GM23338 (cell line): ENCODE measurements around the gene FAM118B. TPM values are rescaled to one million over a fixed set of nuclear protein-coding genes. Genes with fewer than 3 reads are reported as not detected.

Experiments used
- ATAC-seq: fragments of 200-7000 bp; cut with Tn5 transposase; 3 replicates; pipeline ENCODE4 v1.9.1; 2020
- DNase-seq: peaks from one replicate; pipeline ENCODE4 v3.0.0-alpha.2; 2015; ENCODE audit warnings: low spot score
- H2AFZ ChIP-seq: fragments of 200-600 bp; sonication (generic); 2 replicates; pipeline ENCODE4 v1.8.0; 2016; ENCODE audit warnings: antibody characterized with exemption, mild to moderate bottlenecking, moderate library complexity
- H3F3A ChIP-seq: fragments of 200-600 bp; sonication (generic); replicated peaks from 2 replicates; pipeline ENCODE4 v1.8.0; 2017; ENCODE audit warnings: antibody characterized with exemption, mixed run types, low read depth
- H3K27ac ChIP-seq: fragments of 200-600 bp; sonication (generic); 2 replicates; pipeline ENCODE4 v1.6.1; 2016; ENCODE audit warnings: low read depth
- H3K27me3 ChIP-seq: fragments of 200-600 bp; sonication (generic); 2 replicates; pipeline ENCODE4 v1.8.0; 2016; ENCODE audit warnings: mild to moderate bottlenecking, mixed run types, moderate library complexity; ENCODE audit not compliant: insufficient read depth
- H3K36me3 ChIP-seq: fragments of 200-600 bp; sonication (generic); 2 replicates; pipeline ENCODE4 v1.8.0; 2016; ENCODE audit warnings: mild to moderate bottlenecking; ENCODE audit not compliant: insufficient read depth
- H3K4me1 ChIP-seq: fragments of 200-600 bp; sonication (generic); 2 replicates; pipeline ENCODE4 v1.8.0; 2016; ENCODE audit warnings: mild to moderate bottlenecking, moderate library complexity; ENCODE audit not compliant: insufficient read depth
- H3K4me2 ChIP-seq: fragments of 200-600 bp; sonication (generic); 2 replicates; pipeline ENCODE4 v1.7.1; 2017; ENCODE audit warnings: mixed run types
- H3K4me3 ChIP-seq: fragments of 200-600 bp; sonication (generic); 2 replicates; pipeline ENCODE4 v1.6.1; 2016; ENCODE audit warnings: mixed run types
- H3K79me2 ChIP-seq: fragments of 200-600 bp; sonication (generic); replicated peaks from 2 replicates; pipeline ENCODE4 v1.8.0; 2017; ENCODE audit warnings: mild to moderate bottlenecking; ENCODE audit not compliant: insufficient read depth
- H3K9me2 ChIP-seq: fragments of 200-600 bp; sonication (generic); 2 replicates; pipeline ENCODE4 v1.8.0; 2017; ENCODE audit not compliant: insufficient read depth
- H4K20me1 ChIP-seq: fragments of 200-600 bp; sonication (generic); replicated peaks from 2 replicates; pipeline ENCODE4 v1.8.0; 2017; ENCODE audit warnings: mild to moderate bottlenecking; ENCODE audit not compliant: insufficient read depth
- H3K27ac Mint-ChIP-seq: 2 replicates; pipeline ENCODE4 v1.8.0; 2020; ENCODE audit warnings: inconsistent platforms, mild to moderate bottlenecking, moderate library complexity, mixed read lengths
- H3K27me3 Mint-ChIP-seq: 3 replicates; pipeline ENCODE4 v1.8.0; 2022; ENCODE audit warnings: low read depth, mild to moderate bottlenecking, moderate library complexity, mixed read lengths, inconsistent platforms; ENCODE audit not compliant: insufficient read depth, poor library complexity
- H3K36me3 Mint-ChIP-seq: 3 replicates; pipeline ENCODE4 v1.8.0; 2021; ENCODE audit warnings: low read depth, mild to moderate bottlenecking, inconsistent platforms, moderate library complexity, mixed read lengths
- H3K4me1 Mint-ChIP-seq: 3 replicates; pipeline ENCODE4 v1.8.0; 2020; ENCODE audit warnings: mild to moderate bottlenecking, inconsistent platforms, mixed read lengths
- H3K4me3 Mint-ChIP-seq: 3 replicates; pipeline ENCODE4 v1.8.0; 2021; ENCODE audit warnings: moderate library complexity, mild to moderate bottlenecking, inconsistent platforms, mixed read lengths
- H3K9me3 Mint-ChIP-seq: 3 replicates; pipeline ENCODE4 v1.8.0; 2020; ENCODE audit warnings: moderate library complexity, mild to moderate bottlenecking, inconsistent platforms, mixed read lengths
- EZH2 ChIP-seq: fragments of 200-600 bp; sonication (generic); IDR thresholded peaks from one replicate; pipeline ENCODE4 v1.8.0; 2017; ENCODE audit warnings: antibody characterized with exemption, mild to moderate bottlenecking, low read depth; ENCODE audit not compliant: unreplicated experiment
- EZH2phosphoT487 ChIP-seq: fragments of 200-600 bp; sonication (generic); IDR thresholded peaks from one replicate; pipeline ENCODE4 v1.8.1; 2018; ENCODE audit warnings: antibody characterized with exemption; ENCODE audit not compliant: unreplicated experiment
- JUNB ChIP-seq: IDR thresholded peaks from one replicate; pipeline ENCODE4 v1.6.1; 2016; ENCODE audit warnings: antibody characterized with exemption; ENCODE audit not compliant: unreplicated experiment
- NANOG ChIP-seq: IDR thresholded peaks from 2 replicates; pipeline ENCODE4 v1.6.1; 2016; ENCODE audit warnings: antibody characterized with exemption, borderline replicate concordance
- STAT1 ChIP-seq: IDR thresholded peaks from one replicate; pipeline ENCODE4 v1.6.1; 2016; ENCODE audit warnings: antibody characterized with exemption; ENCODE audit not compliant: unreplicated experiment
- ZNF331 ChIP-seq: fragments of 250-450 bp; sonication (Bioruptor Pico); IDR thresholded peaks from 2 replicates; pipeline ENCODE4 v1.5.0; 2020; ENCODE audit warnings: low read depth, mild to moderate bottlenecking, moderate library complexity
- polyA plus RNA-seq: library from polyadenylated mRNA; unstranded; fragments of >200 nt; fragmentation: Nextera tagmentation; extraction: Ambion mirVana; gene quantifications from 2 replicates; pipeline ENCODE4 v1.2.1, GENCODE V29; 2016
- total RNA-seq: library from RNA; depleted of rRNA; stranded (reverse); fragments of >200 nt; shearing (Covaris generic); gene quantifications from 2 replicates; pipeline ENCODE4 v1.2.3, GENCODE V29; 2014
- TF ChIP-seq, protein P1 (sequence below): fragments of 250-450 bp; sonication (Bioruptor Pico); IDR thresholded peaks from 2 replicates; pipeline ENCODE4 v1.5.0; 2020; ENCODE audit warnings: mild to moderate bottlenecking, moderate library complexity
- TF ChIP-seq, protein P2 (sequence below), 2 experiments: fragments of 200-600 bp in 1 of 2; sonication (generic) in 1 of 2; conservative IDR thresholded peaks; 2 replicates each; pipeline versions ENCODE4 v1.5.1 to v1.6.1; 2016 to 2017; ENCODE audit warnings: antibody characterized with exemption in 2 of 2, low read depth in 2 of 2, mild to moderate bottlenecking in 2 of 2, moderate library complexity in 1 of 2

FAM118B gene
- total and polyA plus RNA-seq, 2 experiments from 2014 or later, result 33.7 to 43.4 TPM

DNA sequence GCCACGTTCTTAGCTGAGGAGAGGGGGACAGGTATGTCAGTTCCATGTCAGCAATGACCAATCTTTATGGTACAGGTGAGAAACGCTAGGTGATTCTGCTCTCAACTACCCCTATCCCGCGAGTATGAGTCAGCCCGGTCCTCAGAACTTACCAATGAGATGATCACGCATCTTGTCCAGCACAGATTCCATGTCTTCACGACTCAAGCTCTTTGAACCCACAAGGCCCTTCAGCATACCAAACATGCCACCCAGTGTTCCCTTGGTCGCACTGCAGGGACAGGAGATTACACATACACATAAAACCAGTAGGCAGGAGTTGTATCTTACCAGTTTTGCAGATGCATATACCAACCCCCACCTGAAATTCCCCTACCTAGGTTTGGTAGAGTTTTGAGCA, 54.2 kb downstream of the FAM118B start (continued):
- TF ChIP-seq, protein P1, sequence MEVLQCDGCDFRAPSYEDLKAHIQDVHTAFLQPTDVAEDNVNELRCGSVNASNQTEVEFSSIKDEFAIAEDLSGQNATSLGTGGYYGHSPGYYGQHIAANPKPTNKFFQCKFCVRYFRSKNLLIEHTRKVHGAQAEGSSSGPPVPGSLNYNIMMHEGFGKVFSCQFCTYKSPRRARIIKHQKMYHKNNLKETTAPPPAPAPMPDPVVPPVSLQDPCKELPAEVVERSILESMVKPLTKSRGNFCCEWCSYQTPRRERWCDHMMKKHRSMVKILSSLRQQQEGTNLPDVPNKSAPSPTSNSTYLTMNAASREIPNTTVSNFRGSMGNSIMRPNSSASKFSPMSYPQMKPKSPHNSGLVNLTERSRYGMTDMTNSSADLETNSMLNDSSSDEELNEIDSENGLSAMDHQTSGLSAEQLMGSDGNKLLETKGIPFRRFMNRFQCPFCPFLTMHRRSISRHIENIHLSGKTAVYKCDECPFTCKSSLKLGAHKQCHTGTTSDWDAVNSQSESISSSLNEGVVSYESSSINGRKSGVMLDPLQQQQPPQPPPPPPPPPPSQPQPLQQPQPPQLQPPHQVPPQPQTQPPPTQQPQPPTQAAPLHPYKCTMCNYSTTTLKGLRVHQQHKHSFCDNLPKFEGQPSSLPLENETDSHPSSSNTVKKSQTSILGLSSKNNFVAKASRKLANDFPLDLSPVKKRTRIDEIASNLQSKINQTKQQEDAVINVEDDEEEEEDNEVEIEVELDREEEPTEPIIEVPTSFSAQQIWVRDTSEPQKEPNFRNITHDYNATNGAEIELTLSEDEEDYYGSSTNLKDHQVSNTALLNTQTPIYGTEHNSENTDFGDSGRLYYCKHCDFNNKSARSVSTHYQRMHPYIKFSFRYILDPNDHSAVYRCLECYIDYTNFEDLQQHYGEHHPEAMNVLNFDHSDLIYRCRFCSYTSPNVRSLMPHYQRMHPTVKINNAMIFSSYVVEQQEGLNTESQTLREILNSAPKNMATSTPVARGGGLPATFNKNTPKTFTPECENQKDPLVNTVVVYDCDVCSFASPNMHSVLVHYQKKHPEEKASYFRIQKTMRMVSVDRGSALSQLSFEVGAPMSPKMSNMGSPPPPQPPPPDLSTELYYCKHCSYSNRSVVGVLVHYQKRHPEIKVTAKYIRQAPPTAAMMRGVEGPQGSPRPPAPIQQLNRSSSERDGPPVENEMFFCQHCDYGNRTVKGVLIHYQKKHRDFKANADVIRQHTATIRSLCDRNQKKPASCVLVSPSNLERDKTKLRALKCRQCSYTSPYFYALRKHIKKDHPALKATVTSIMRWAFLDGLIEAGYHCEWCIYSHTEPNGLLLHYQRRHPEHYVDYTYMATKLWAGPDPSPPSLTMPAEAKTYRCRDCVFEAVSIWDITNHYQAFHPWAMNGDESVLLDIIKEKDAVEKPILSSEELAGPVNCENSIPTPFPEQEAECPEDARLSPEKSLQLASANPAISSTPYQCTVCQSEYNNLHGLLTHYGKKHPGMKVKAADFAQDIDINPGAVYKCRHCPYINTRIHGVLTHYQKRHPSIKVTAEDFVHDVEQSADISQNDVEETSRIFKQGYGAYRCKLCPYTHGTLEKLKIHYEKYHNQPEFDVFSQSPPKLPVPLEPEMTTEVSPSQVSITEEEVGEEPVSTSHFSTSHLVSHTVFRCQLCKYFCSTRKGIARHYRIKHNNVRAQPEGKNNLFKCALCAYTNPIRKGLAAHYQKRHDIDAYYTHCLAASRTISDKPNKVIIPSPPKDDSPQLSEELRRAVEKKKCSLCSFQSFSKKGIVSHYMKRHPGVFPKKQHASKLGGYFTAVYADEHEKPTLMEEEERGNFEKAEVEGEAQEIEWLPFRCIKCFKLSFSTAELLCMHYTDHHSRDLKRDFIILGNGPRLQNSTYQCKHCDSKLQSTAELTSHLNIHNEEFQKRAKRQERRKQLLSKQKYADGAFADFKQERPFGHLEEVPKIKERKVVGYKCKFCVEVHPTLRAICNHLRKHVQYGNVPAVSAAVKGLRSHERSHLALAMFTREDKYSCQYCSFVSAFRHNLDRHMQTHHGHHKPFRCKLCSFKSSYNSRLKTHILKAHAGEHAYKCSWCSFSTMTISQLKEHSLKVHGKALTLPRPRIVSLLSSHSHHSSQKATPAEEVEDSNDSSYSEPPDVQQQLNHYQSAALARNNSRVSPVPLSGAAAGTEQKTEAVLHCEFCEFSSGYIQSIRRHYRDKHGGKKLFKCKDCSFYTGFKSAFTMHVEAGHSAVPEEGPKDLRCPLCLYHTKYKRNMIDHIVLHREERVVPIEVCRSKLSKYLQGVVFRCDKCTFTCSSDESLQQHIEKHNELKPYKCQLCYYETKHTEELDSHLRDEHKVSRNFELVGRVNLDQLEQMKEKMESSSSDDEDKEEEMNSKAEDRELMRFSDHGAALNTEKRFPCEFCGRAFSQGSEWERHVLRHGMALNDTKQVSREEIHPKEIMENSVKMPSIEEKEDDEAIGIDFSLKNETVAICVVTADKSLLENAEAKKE (CRISPR knock-in tag), result no peak
- TF ChIP-seq, protein P2, sequence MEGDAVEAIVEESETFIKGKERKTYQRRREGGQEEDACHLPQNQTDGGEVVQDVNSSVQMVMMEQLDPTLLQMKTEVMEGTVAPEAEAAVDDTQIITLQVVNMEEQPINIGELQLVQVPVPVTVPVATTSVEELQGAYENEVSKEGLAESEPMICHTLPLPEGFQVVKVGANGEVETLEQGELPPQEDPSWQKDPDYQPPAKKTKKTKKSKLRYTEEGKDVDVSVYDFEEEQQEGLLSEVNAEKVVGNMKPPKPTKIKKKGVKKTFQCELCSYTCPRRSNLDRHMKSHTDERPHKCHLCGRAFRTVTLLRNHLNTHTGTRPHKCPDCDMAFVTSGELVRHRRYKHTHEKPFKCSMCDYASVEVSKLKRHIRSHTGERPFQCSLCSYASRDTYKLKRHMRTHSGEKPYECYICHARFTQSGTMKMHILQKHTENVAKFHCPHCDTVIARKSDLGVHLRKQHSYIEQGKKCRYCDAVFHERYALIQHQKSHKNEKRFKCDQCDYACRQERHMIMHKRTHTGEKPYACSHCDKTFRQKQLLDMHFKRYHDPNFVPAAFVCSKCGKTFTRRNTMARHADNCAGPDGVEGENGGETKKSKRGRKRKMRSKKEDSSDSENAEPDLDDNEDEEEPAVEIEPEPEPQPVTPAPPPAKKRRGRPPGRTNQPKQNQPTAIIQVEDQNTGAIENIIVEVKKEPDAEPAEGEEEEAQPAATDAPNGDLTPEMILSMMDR (conservative IDR thresholded peaks at IDR 0.05; ENCODE audit: low read depth in 2 of 2), result no peak
- TF ChIP-seq EZH2phosphoT487, result no peak
- no peak for TF ChIP-seq NANOG

DNA sequence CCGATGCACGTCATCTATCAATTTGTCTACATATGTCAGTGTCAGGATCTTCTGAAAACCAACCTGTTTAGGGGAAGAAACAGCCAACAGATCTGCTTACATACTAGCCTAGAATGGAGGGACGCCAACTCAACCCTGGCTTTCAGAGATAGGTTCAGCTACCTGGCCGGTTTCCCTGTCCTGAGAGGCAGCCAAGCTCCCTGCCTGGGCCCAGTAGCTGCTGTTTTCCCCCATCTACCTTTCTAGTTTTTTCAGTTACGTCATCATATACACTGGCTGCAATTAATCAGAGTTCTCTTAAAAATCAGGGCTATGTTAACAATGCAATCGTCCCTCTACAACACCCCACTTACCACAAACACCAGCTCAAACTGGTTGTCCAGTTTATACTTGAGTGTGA, 56.1 kb downstream of the FAM118B start:
- Histone ChIP-seq H3K9me2 (no peaks in the 10 kb centered on the region), H3K4me3 (peak overlapping the region; percentile 70), H4K20me1 (no peaks in the 10 kb centered on the region), H3K4me1 (peaks cover 9% of the 10 kb centered on the region; the same call in 1 of the 2 replicates), H3F3A (peaks cover 27% of the 10 kb centered on the region; the same call in 1 of the 2 replicates), H2AFZ (no peak overlapping the region), H3K27ac (peak overlapping the region; percentile 95), H3K79me2 (peaks cover 38% of the 10 kb centered on the region), H3K4me2 (peak overlapping the region; percentile 82), H3K36me3 (peaks cover 32% of the 10 kb centered on the region), H3K27me3 (no peaks in the 10 kb centered on the region)
- H3K27ac Mint-ChIP-seq, result peak overlapping the region; percentile 99
- H3K36me3 Mint-ChIP-seq, result peaks cover 66% of the 10 kb centered on the region
- DNase-seq, result no peak
- H3K27me3 Mint-ChIP-seq, result peaks cover 13% of the 10 kb centered on the region
- peaks cover 12% of the 10 kb centered on the region for H3K4me1 Mint-ChIP-seq
- H3K9me3 Mint-ChIP-seq, result no peaks in the 10 kb centered on the region
- H3K4me3 Mint-ChIP-seq, result peak overlapping the region; percentile 96
- ATAC-seq, result no peak
- TF ChIP-seq STAT1 (no peak), EZH2 (no peak), ZNF331 (no peak), JUNB (no peak)
- TF ChIP-seq, protein P1 (CRISPR knock-in tag), result no peak
